Loucy (cell line): ENCODE measurements around the gene TPBG.

ENCODE experiments used
- H2AFZ ChIP-seq: fragments of 200-600 bp; sonication (generic); 2 replicates; pipeline ENCODE4 v1.6.0; 2016; ENCODE audit warnings: antibody characterized with exemption, mild to moderate bottlenecking, low read length, moderate library complexity
- H3F3A ChIP-seq: fragments of 200-600 bp; 2 replicates; pipeline ENCODE4 v1.6.0; 2016; ENCODE audit warnings: antibody characterized with exemption, low read depth, mild to moderate bottlenecking
- H3K27me3 ChIP-seq: fragments of 200-600 bp; sonication (generic); 2 replicates; pipeline ENCODE4 v1.6.1; 2014; ENCODE audit warnings: low read length, mild to moderate bottlenecking; ENCODE audit not compliant: insufficient read depth, poor library complexity, severe bottlenecking
- H3K36me3 ChIP-seq: fragments of 200-600 bp; sonication (generic); 2 replicates; pipeline ENCODE4 v1.6.1; 2016; ENCODE audit warnings: low read length; ENCODE audit not compliant: insufficient read depth
- H3K4me1 ChIP-seq: fragments of 200-600 bp; sonication (generic); 2 replicates; pipeline ENCODE4 v1.5.1; 2014; ENCODE audit warnings: low read length, mild to moderate bottlenecking; ENCODE audit not compliant: insufficient read depth, poor library complexity, severe bottlenecking
- H3K4me2 ChIP-seq: fragments of 200-600 bp; sonication (generic); 2 replicates; pipeline ENCODE4 v1.6.0; 2014; ENCODE audit warnings: antibody characterized with exemption, low read length, low read depth, mild to moderate bottlenecking; ENCODE audit not compliant: poor library complexity, severe bottlenecking
- H3K4me3 ChIP-seq: fragments of 200-600 bp; sonication (generic); 2 replicates; pipeline ENCODE4 v1.5.1; 2014; ENCODE audit warnings: low read length, mild to moderate bottlenecking, mixed read lengths; ENCODE audit not compliant: poor library complexity, severe bottlenecking
- H3K79me2 ChIP-seq: fragments of 200-600 bp; sonication (generic); 2 replicates; pipeline ENCODE4 v1.6.1; 2014; ENCODE audit warnings: low read length; ENCODE audit not compliant: insufficient read depth
- H3K9ac ChIP-seq: fragments of 200-600 bp; sonication (generic); 2 replicates; pipeline ENCODE4 v1.6.0; 2014; ENCODE audit warnings: mild to moderate bottlenecking, low read depth, low read length, moderate library complexity; ENCODE audit not compliant: poor library complexity, severe bottlenecking
- H3K9me2 ChIP-seq: fragments of 200-600 bp; sonication (generic); replicated peaks from 2 replicates; pipeline ENCODE4 v1.6.1; 2016; ENCODE audit warnings: low read depth, low read length, mixed read lengths
- H3K9me3 ChIP-seq: fragments of 200-600 bp; sonication (generic); 2 replicates; pipeline ENCODE4 v1.6.1; 2014; ENCODE audit warnings: mild to moderate bottlenecking, antibody characterized with exemption, low read length, low read depth; ENCODE audit not compliant: insufficient read depth
- H4K20me1 ChIP-seq: fragments of 200-600 bp; sonication (generic); 2 replicates; pipeline ENCODE4 v1.6.0; 2014; ENCODE audit warnings: antibody characterized with exemption, low read length, mild to moderate bottlenecking; ENCODE audit not compliant: insufficient read depth, poor library complexity, severe bottlenecking
- EZH2phosphoT487 ChIP-seq: fragments of 200-600 bp; IDR thresholded peaks from 2 replicates; pipeline ENCODE4 v1.6.1; 2018; ENCODE audit warnings: antibody characterized with exemption, mild to moderate bottlenecking, moderate library complexity, borderline replicate concordance
- TF ChIP-seq, protein P1 (sequence below): fragments of 200-600 bp; sonication (generic); conservative IDR thresholded peaks from 2 replicates; pipeline ENCODE4 v1.5.1; 2014; ENCODE audit warnings: mild to moderate bottlenecking, antibody characterized with exemption, low read length

The TPBG gene

GRCh38 chr6:82337688-82338257 is 25.8 kb upstream of the TPBG start:
- no peak overlapping the region for H2AFZ ChIP-seq
- no peaks in the 10 kb centered on the region for H4K20me1 ChIP-seq
- H3K4me1 ChIP-seq: no peaks in the 10 kb centered on the region
- H3K9me2 ChIP-seq: no peaks in the 10 kb centered on the region
- H3F3A ChIP-seq: no peaks in the 10 kb centered on the region
- no peaks in the 10 kb centered on the region for H3K36me3 ChIP-seq
- TF ChIP-seq, protein P1, sequence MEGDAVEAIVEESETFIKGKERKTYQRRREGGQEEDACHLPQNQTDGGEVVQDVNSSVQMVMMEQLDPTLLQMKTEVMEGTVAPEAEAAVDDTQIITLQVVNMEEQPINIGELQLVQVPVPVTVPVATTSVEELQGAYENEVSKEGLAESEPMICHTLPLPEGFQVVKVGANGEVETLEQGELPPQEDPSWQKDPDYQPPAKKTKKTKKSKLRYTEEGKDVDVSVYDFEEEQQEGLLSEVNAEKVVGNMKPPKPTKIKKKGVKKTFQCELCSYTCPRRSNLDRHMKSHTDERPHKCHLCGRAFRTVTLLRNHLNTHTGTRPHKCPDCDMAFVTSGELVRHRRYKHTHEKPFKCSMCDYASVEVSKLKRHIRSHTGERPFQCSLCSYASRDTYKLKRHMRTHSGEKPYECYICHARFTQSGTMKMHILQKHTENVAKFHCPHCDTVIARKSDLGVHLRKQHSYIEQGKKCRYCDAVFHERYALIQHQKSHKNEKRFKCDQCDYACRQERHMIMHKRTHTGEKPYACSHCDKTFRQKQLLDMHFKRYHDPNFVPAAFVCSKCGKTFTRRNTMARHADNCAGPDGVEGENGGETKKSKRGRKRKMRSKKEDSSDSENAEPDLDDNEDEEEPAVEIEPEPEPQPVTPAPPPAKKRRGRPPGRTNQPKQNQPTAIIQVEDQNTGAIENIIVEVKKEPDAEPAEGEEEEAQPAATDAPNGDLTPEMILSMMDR: no peak
- TF ChIP-seq EZH2phosphoT487: no peak
- no peaks in the 10 kb centered on the region for H3K27me3 ChIP-seq
- H3K4me2 ChIP-seq: no peak overlapping the region
- no peak overlapping the region for H3K9ac ChIP-seq
- H3K9me3 ChIP-seq: no peaks in the 10 kb centered on the region
- H3K4me3 ChIP-seq: no peak overlapping the region
- H3K79me2 ChIP-seq: no peaks in the 10 kb centered on the region

DNA sequence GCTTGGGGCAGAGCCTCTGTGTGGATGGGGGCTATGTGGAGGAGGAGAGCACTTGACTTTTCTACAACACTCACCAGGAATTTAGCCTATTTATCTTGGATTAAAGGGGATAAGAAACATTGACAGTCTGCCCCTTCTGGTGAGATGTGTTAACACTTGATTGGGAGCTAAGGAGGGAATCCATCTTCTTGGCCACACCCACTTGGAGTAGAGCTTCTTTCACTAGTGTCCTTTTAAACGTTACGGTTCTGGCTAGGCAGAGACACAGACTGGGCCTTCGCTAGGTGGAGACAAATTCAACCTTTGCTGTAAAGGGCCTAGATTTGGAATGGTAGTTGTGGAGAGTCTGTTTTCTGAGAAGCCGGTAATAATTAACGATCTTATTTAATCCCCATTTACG is 15.5 kb upstream of the TPBG start:
- Histone ChIP-seq H3K9me3 (no peaks in the 10 kb centered on the region), H3K4me1 (no peaks in the 10 kb centered on the region), H3K79me2 (no peaks in the 10 kb centered on the region), H3K9me2 (no peaks in the 10 kb centered on the region), H3K27me3 (no peaks in the 10 kb centered on the region), H3K36me3 (no peaks in the 10 kb centered on the region), H3K9ac (no peak overlapping the region), H3F3A (no peaks in the 10 kb centered on the region), H2AFZ (no peak overlapping the region), H4K20me1 (no peaks in the 10 kb centered on the region), H3K4me3 (no peak overlapping the region), H3K4me2 (no peak overlapping the region)
- no peak for TF ChIP-seq EZH2phosphoT487
- TF ChIP-seq, protein P1: 0 out of 2 replicates have a peak, but pooled peaks have one; percentile 12

DNA sequence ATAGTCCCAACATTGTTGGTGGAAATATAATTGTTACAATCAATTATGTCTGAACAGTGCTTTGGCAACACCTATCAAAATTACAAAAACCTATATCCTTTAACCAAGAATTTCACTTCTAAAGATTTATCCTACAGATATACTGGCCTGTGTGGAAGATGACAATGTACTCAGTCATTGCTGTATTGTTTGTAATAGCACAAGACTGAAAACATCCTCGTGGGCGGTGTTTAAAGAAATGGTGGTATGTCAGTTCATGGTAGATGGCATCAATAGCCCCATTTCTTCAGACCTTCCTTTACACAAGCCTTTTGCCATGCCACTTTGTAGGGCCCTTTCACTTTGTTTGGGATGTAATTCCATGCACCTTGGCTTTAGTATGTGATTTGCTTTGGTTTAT is 9.8 kb upstream of the TPBG start:
- H3K79me2 ChIP-seq: no peaks in the 10 kb centered on the region
- no peaks in the 10 kb centered on the region for H4K20me1 ChIP-seq
- no peak overlapping the region for H2AFZ ChIP-seq
- H3K9ac ChIP-seq: no peak overlapping the region
- H3K4me1 ChIP-seq: no peaks in the 10 kb centered on the region
- no peaks in the 10 kb centered on the region for H3K9me2 ChIP-seq
- H3K27me3 ChIP-seq: no peaks in the 10 kb centered on the region
- TF ChIP-seq EZH2phosphoT487: no peak
- TF ChIP-seq, protein P1: no peak
- no peaks in the 10 kb centered on the region for H3F3A ChIP-seq
- no peaks in the 10 kb centered on the region for H3K36me3 ChIP-seq
- no peak overlapping the region for H3K4me2 ChIP-seq
- no peaks in the 10 kb centered on the region for H3K9me3 ChIP-seq
- H3K4me3 ChIP-seq: no peak overlapping the region
